Measurements from ENCODE around the gene PAX9. TPM values are rescaled to one million over a fixed set of nuclear protein-coding genes. Genes with fewer than 3 reads are reported as not detected.

Gene PAX9
- total and polyA plus RNA-seq, 11 donors = not detected

DNA sequence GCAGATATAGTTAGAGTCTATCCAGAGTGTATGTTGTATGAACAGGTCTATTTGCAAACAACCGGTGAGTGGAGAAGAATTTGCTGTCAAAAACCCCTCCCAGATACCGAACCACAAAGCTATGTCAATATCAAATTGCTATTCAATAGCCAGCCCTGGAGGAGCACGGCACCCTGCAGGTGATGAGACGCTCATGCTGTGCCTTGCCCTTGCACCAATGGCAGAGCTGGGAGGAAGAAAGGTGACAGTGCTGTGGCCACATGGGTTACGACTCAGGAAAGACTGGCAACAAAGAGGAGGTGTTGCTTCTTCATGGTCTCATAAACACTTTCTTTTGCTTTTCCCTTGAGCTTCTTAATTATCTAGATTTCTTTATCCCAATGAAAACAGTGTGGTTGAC, 55.7 kb downstream of the PAX9 start:
- 33 to 58% (median 42%) methylated on average over 5 of the region's 5 CpGs for WGBS, 4 donors
- ATAC-seq (no peak), DNase-seq (no peak)
- TF ChIP-seq, protein P1, sequence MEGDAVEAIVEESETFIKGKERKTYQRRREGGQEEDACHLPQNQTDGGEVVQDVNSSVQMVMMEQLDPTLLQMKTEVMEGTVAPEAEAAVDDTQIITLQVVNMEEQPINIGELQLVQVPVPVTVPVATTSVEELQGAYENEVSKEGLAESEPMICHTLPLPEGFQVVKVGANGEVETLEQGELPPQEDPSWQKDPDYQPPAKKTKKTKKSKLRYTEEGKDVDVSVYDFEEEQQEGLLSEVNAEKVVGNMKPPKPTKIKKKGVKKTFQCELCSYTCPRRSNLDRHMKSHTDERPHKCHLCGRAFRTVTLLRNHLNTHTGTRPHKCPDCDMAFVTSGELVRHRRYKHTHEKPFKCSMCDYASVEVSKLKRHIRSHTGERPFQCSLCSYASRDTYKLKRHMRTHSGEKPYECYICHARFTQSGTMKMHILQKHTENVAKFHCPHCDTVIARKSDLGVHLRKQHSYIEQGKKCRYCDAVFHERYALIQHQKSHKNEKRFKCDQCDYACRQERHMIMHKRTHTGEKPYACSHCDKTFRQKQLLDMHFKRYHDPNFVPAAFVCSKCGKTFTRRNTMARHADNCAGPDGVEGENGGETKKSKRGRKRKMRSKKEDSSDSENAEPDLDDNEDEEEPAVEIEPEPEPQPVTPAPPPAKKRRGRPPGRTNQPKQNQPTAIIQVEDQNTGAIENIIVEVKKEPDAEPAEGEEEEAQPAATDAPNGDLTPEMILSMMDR (IDR thresholded peaks at IDR 0.05) = no peak
- TF ChIP-seq POLR2A (IDR thresholded peaks at IDR 0.05) = no peak
- H3K27me3 ChIP-seq = no peaks in the 10 kb centered on the region
- H3K4me3 ChIP-seq = no peak overlapping the region
- H3K36me3 ChIP-seq = no peaks in the 10 kb centered on the region
- no peaks in the 10 kb centered on the region for H3K9me3 ChIP-seq
- no peaks in the 10 kb centered on the region for H3K4me1 ChIP-seq
- intact Hi-C loops (cut with DNase I) = no loop called here
- H3K27ac ChIP-seq = no peak overlapping the region

DNA sequence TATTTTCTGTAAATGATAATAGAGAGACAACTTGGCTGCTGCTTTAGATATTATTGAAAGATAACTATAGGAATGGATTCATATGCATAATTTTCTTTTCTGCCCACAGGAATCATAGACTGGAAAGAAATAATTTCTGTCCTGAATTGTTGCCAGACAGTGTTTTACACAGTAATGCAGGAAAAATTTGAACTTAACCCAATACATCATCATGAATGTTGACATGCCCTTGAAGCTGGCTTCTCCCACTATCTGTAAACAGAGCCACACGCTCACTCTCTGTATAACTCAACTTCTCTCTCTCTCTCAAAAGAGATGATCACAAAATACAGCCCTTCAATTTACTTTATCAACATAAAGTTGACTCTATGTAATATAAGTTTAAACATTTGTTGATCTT, 56.6 kb downstream of the PAX9 start:
- TF ChIP-seq, protein P1 (IDR thresholded peaks at IDR 0.05) = no peak
- no peak for TF ChIP-seq POLR2A (IDR thresholded peaks at IDR 0.05)
- Histone ChIP-seq H3K9me3 (no peaks in the 10 kb centered on the region), H3K27ac (no peak overlapping the region), H3K4me1 (no peaks in the 10 kb centered on the region), H3K4me3 (no peak overlapping the region), H3K36me3 (no peaks in the 10 kb centered on the region), H3K27me3 (no peaks in the 10 kb centered on the region)
- WGBS, 4 donors = 56 to 71% (median 64%) methylated on average over 1 of the region's 1 CpG
- DNase-seq = no peak
- ATAC-seq = no peak
- intact Hi-C loops (cut with DNase I) = no loop called here

DNA sequence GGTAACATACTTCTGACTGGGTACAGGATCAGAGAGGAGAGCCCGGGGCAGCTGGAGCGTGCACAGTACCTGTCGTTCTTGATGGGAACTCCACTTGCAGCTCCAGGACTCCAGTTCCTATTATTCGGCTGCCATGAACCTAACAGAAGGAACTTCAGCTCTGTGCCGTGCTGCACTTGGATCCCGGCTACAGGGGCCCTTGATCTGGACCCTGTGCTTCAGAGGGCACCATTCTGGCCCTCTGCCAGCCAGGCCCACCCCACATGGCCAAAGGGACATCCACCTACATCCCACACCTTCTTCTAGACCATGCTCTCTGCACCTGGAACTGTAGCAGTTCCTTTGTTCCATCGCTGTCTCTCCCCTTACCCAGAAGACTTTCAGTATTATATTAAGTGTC, 58.2 kb downstream of the PAX9 start:
- H3K9me3 ChIP-seq = no peaks in the 10 kb centered on the region
- H3K36me3 ChIP-seq = no peaks in the 10 kb centered on the region
- intact Hi-C loops (cut with DNase I) = no loop called here
- DNase-seq (no peak), ATAC-seq (no peak)
- TF ChIP-seq, protein P1 (IDR thresholded peaks at IDR 0.05) = no peak
- TF ChIP-seq POLR2A (IDR thresholded peaks at IDR 0.05) = no peak
- WGBS, 4 donors = 86 to 94% (median 92%) methylated on average over 7 of the region's 7 CpGs
- H3K4me1 ChIP-seq = no peaks in the 10 kb centered on the region
- no peak overlapping the region for H3K4me3 ChIP-seq
- H3K27me3 ChIP-seq = no peaks in the 10 kb centered on the region
- no peak overlapping the region for H3K27ac ChIP-seq

DNA sequence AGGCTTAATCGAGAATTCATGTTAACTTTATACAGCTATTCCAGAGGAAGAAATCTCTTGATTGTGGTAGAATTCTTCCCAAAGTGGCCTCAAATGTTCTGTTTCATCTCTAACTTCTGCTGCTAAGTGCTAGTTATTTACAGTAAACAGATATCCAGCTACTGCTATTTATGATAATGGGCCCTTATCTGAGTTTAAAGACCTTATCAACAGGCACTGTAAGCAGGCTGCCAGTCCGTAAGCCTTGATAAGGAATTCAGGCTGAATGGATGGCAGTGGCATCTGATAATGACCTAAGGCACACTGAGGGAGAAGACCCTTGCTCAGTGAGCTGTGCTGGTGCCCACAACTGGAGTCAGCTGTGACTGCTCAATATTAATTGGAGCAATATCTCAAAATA, 59.0 kb downstream of the PAX9 start:
- H3K4me1 ChIP-seq = no peaks in the 10 kb centered on the region
- WGBS, 4 donors = 40 to 58% (median 51%) methylated on average over 2 of the region's 2 CpGs

More for the DNA sequence above, 59.0 kb downstream of the PAX9 start:
- no peaks in the 10 kb centered on the region for H3K9me3 ChIP-seq
- TF ChIP-seq, protein P1 (IDR thresholded peaks at IDR 0.05) = no peak
- no peak for TF ChIP-seq POLR2A (IDR thresholded peaks at IDR 0.05)
- intact Hi-C loops (cut with DNase I) = no loop called here
- no peak for ATAC-seq
- DNase-seq = no peak
- no peak overlapping the region for H3K4me3 ChIP-seq
- H3K27ac ChIP-seq = no peak overlapping the region
- no peaks in the 10 kb centered on the region for H3K27me3 ChIP-seq
- no peaks in the 10 kb centered on the region for H3K36me3 ChIP-seq

Measured in heart left ventricle (tissue), 16 donors.